ENCODE data around the gene MEF2A.
"Not testable (repeated sequence)": the region's sequence is repeated elsewhere in the genome, so short reads cannot be mapped to it uniquely, and the experiment has no call there.

The MEF2A gene

GRCh38 chr15:99731336-99732123 lies 165.7 kb downstream of the MEF2A start:
- DNase-seq (ENCODE audit: low spot score): no peak

DNA sequence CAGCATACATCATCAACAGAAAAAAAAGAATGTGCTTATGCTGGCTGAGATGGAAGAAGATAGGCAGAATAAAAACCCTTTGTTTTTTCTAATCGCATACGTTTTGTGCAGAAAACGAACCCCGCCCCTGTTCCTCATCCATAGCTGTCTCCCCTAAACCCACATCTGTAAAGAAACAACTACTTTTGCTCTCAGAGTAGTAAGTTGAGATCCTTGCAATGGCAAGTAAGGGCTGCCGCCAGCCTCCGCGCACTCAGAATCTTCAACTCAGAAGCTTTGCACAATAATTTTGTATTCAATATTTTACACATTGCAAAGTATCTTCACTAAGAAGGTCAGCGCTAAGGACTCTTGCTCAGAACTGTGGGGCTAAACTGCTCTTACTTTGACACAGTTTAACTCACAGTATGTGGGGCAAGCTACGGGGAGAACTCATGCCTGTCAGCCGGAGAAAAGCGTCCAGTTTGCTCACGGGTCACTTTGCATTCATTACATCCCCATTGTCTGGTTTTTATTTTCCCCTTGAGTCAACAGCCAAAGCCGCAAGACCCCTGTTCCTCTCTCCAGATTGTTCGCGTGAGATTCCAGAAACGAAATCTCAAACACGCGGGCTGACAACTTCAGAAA lies 166.5 kb downstream of the MEF2A start:
- DNase-seq (ENCODE audit: low spot score): no peak

GRCh38 chr15:99732751-99733267 lies 167.0 kb downstream of the MEF2A start:
- DNase-seq (ENCODE audit: low spot score): no peak

DNA sequence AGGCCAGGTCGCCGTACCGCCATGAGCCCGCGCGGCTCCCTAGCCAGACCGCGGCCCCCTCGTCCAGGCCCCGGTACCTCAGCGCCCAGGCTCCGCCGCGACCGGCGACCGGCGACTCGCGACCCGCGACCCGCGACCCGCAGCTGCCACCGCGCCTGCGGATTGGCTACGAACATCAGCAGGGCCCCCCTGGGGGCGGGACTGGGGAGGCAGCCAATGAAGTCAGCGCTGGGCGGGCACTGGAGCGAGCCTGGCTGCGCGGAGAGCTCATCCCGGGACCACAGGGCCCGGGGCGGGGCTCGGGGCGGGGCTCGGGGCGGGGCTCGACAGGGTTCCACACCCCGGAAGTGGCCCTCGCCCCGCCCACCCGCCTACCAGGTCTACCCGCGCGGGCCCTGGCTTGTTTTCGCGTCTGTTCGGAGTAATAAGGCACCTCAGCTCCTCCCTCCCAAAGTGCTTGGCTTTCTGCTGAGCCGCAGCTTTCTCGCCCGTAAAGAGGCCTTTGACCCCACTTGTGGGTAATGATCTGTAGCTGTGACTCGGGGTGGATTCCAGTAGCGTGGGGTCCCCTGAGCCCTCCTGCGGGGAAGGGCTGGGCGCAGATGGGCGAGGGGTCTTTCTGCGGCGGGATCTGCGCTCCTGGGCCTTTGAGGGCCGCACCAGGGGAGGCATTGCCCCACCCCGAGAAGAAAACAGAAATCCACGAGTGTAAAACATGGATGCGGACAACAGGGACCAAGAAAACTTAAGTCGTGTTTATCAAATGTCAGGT lies 167.7 kb downstream of the MEF2A start, which contains the start of gene LYSMD4:
TSS of gene LYSMD4 (minus strand) at position 170 of the 772 bp plus-strand sequence. CDS start 1,438 bp downstream, outside the sequence.
- DNase-seq (ENCODE audit: low spot score): peak; percentile 96

DNA sequence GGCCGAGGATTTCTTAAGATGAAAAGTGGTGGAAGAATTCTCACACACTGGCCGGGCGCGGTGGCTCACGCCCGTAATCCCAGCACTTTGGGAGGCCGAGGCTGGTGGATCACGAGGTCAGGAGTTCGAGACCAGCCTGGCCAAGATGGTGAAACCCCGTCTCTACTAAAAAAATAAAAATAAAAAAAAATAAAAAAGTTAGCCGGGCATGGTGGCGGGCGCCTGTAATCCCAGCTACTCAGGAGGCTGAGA lies 168.2 kb downstream of the MEF2A start:
- DNase-seq (ENCODE audit: low spot score): not testable (repeated sequence)

DNA sequence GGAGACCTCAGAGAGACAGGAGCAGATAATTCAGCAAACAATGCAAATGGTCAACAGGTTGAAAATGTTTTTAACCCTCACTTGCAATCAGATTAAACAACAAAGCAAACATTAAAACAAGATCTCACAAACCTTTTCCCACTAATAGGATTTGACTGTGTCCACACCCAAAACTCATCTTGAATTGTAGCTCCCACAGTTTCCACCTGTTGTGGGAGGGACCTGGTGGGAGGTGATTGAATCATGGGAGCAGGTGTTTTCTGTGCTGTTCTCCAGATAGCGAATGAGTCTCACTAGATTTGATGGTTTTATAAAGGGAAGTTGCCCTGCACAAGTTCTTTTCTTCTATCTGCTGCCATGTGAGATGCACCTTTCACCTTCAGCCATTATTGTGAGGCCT lies 168.8 kb downstream of the MEF2A start:
- DNase-seq (ENCODE audit: low spot score): no peak

DNA sequence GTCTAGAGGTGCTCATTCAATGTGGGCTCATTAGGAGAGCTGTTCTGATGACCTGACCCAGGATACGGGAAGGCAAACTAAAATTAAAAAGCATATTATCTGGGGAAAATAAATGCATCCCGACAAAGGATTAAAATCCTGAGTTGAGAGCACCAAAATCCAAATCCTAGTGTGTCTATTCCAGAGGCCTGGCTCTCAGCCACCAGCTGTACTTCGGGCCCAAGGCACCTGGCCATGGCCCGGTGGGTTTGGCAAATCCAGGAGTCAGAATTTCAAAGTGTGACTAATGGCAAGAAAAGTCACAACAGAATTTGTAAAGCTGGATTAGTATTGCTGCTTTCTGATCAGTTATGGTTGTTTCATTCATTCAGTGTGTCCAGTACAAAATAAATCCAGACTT lies 170.1 kb downstream of the MEF2A start:
- DNase-seq (ENCODE audit: low spot score): no peak

GRCh38 chr15:99736702-99737101 lies 170.9 kb downstream of the MEF2A start:
- DNase-seq (ENCODE audit: low spot score): no peak

DNA sequence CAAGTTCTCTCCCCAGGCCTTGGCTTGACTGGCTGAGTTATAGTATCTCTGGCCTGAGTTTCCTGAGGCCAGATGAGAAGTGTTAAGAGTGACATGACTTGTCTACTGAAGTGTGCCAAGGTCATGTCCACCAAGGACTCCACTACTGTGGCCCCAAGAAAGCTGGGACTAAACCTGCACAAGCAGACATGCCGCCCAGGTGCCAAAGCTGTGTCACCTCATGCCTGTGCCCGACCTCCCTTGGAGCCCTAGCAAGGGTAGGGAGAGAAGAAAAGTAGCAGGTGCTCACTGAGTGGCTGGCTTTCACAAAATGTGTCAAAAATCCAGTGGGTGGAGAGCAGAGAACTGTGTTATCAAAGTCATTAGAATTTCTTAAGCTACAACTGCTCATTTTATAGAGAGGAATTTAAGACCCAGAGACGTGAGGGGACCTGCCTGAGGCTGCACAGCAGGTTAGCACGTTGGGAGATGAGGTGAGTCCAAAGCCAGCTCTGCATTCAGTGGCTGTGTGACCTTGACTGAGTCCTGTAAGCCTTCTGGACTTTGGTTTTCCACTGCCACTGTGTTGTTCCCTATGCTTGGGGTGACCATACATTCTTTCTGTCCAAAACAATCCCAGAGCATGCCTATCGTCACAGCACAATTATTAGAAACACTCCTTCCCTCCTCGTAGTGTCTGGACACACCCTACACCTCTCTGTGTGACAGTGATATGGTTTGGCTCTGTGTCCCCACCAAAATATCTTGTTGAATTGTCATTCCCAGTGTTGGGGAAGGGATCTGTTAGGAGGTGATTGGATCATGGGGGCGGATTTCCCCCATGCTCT lies 172.4 kb downstream of the MEF2A start:
- DNase-seq (ENCODE audit: low spot score): no peak

DNA sequence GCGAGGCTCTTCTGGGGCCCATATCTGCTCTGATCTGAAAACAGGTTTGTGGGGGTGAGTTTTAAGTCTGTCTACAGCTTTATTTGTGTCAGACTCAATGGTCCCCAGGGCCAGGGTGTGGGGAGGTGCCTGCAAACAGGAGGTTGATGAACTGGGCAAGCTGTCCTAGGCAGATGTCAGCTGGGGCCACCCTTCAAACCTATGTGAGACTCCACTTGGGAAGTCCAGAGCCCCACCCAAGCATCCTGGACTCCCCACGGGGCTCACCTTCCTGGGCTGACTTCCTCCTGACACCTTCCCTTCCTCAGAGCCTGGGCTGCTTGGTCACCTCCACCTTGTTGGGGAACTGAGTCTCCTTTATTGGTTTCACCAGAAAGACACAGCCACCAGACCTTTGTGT lies 176.1 kb downstream of the MEF2A start:
- DNase-seq (ENCODE audit: low spot score): no peak

DNA sequence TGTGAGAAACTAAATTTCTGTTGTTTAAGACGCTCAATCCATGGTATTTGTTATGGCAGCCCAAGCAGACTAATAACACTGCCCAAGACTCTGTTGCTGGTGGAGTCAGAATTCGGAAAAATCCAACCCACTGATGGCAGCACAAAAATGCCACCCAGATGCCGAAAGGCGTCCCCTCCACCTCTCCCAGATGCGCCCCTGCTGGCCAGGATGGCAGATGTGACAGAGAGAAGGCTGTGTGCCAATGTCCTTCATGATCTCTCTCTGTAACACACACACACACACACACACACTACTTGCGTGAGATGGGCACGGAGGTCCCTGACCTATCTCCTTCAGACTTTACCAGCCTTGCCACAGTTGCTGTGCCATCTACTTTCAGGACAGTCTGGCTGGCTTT lies 178.4 kb downstream of the MEF2A start:
- DNase-seq (ENCODE audit: low spot score): no peak

DNA sequence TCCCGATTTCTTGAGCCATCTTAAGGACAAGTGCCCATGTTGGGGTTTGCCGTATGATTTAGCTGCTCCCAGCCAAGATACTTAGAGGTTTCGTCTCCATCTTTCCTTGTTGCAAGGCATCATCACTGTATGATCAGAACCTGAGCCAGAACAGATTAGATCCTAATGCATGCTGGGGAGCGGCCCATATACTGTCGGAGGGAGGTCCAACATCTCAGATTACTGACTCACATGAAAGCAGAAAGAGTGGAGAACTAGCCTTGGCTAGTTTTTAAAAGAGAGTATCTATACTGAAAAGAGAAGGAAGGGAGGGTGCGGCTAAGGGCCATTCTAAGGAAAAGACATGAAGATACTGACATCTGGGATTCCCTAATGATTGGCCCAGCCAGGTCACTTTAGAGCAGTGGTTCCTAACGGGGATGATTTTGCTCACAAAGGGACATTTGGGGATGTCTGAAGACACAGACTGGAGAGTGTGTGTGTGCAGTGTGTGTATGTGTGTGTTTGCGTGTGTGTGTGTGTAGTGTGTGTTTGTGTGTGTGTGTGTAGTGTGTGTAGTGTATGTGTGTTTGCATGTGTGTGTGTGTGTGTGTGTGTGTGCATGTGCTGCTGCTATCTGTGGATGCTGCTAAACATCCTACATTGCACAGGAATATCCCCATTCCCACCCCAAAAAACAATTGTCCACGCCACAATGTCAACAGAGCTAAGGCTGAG lies 179.7 kb downstream of the MEF2A start:
- no peak for DNase-seq (ENCODE audit: low spot score)

GRCh38 chr15:99749386-99749785 lies 183.6 kb downstream of the MEF2A start:
- no peak for DNase-seq (ENCODE audit: low spot score)

DNA sequence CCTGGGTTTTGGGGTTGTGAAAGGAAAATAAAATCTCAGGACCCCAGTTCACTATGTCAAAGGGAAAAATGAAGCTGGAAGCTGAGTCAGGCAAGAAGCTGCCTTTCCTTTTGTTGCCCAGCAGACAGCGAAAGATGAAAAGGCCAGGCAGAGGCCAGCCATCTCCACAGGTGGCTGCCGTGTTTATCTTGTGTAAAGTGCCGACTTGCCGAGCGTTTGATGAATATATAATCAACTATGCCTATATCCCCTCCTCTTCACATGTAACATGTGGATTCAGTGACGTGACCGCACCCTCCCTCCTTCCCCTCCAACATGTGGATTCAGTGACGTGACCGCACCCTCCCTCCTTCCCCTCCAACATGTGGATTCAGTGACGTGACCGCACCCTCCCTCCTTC lies 184.5 kb downstream of the MEF2A start:
- not testable (repeated sequence) for DNase-seq (ENCODE audit: low spot score)

DNA sequence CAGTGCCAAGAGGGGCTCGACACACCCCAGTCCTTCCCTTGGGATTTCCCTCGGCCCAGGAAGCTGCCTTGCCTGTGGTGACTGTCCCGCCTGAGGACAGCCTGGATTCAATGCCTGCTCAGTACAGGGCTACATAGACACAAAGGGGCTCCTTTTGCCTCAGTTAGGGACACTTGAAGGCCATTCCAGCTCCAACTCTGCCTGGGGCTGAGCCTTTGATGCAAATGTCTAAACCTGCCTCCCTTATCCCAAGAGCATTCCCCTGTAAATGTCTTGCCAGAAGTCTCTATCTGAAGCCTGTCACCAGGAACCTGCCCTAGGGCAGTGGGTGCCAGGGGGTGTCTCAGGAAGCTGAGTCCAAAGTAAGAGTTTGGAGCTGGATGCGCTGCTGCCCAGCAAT lies 186.8 kb downstream of the MEF2A start:
- DNase-seq (ENCODE audit: low spot score): no peak

- no peak for DNase-seq (ENCODE audit: low spot score)
These were observed 187.3 kb downstream of the MEF2A start for GRCh38 chr15:99753066-99753465.

DNA sequence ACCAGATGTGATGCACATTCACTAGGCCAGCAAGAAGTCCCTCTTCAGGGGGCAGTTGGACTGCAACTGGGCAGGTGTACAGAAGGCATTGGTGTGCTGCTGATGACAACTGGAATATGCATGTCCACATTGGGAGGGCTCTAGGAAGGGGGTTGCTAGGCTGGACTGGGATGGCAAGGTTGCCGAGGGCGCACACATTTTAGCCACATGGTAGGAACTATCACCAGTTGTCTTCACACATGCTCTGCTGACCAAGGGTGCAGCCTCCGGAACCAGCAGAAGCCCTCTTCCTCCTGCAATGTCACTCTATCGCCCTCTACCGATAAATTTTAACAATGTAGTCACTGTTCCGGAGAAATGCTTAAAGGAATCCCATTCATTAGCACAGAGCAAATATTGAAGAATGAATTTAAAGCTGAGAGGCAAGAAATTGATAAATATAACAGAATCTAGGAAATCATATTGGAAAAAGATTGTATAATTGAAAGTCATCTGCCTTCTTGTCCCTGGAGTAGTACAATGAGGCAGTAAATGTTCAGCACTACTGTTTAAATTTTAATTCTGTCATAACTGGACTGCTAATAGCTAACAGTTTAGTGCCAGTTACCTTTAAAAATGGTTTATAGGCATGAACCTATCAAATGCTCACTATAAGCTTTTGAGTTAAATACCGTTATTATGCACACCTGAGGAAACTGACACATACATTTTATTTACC lies 190.1 kb downstream of the MEF2A start:
- DNase-seq (ENCODE audit: low spot score): peak; percentile 75

DNA sequence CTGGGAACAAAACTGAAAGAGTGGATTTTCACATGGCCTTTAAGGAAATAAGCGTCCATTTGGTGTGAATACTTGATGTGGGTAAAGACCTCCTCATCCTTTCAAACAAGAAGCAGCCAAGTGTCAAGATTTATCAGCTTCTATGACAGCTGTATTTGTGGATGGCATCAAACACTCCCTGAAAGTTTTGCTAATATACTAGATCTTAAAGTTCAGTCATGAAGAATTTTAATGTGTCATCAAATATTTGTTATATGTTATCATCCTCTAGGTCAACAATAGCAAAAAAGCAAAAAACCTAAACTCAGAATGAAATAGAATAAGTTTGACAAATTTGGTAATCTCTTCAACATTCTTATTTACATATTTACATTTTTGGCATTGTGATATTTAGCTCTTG lies 196.5 kb downstream of the MEF2A start:
- DNase-seq (ENCODE audit: low spot score): no peak

DNA sequence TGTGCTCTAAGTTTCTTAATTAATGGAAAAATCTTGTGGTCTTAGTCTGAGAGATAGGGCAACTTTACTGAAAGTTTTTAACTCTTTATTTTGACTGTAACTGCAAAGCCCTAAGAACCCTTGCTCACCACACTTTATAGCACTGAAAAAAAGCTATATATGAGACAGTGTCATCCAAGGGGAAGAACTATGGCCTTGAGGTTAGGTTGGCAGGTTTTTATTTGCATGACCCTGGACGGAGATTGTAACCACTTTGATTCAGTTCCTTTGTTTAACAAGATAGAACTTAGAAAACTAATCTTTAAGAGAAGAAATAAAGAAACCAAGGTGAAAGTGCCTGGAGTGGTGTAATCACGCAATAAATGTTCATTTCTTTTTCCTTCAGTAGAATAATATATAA lies 198.0 kb downstream of the MEF2A start:
- DNase-seq (ENCODE audit: low spot score): no peak

DNA sequence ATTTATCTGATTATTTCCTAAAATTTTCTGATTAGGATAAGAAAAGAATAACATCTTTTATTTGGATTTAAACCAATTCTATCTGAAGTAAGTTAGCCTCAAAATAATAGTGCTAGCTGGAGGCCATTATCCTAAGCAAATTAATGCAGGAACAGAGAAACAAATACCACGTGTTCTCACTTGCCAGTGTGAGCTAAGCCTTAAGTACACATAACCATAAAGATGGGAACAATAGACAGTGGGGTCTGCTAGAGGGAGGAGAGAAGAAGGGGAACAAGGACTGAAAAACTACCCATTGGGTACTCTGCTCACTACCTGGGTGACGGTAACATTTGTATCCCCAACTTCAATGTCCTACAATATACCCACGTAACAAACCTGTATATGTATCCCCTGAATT lies 198.7 kb downstream of the MEF2A start:
- DNase-seq (ENCODE audit: low spot score): no peak
